KMS-11 (cell line): ENCODE measurements around the gene KCTD19.

Experiments
- H2AFZ ChIP-seq: fragments of 200-600 bp; sonication (generic); 2 replicates; pipeline ENCODE4 v1.6.1; 2016; ENCODE audit warnings: antibody characterized with exemption, mixed run types, low read depth
- H3K27ac ChIP-seq: fragments of 200-600 bp; sonication (generic); 2 replicates; pipeline ENCODE4 v1.6.1; 2016; ENCODE audit warnings: mild to moderate bottlenecking, mixed run types
- H3K27me3 ChIP-seq: fragments of 200-600 bp; sonication (generic); 2 replicates; pipeline ENCODE4 v1.6.1; 2017; ENCODE audit warnings: mild to moderate bottlenecking, low read depth, mixed run types, moderate library complexity; ENCODE audit not compliant: insufficient read depth
- H3K36me3 ChIP-seq: fragments of 200-600 bp; sonication (generic); 2 replicates; pipeline ENCODE4 v1.6.1; 2017; ENCODE audit warnings: mild to moderate bottlenecking, mixed run types; ENCODE audit not compliant: insufficient read depth
- H3K4me1 ChIP-seq: fragments of 200-600 bp; sonication (generic); 2 replicates; pipeline ENCODE4 v1.6.1; 2016; ENCODE audit warnings: mild to moderate bottlenecking, low read depth, mixed run types; ENCODE audit not compliant: poor library complexity, severe bottlenecking
- H3K4me2 ChIP-seq: fragments of 200-600 bp; sonication (generic); 2 replicates; pipeline ENCODE4 v1.7.0; 2016; ENCODE audit warnings: mild to moderate bottlenecking, mixed run types
- H3K4me3 ChIP-seq: fragments of 200-600 bp; sonication (generic); IDR thresholded peaks from 2 replicates; pipeline ENCODE4 v1.6.1; 2017; ENCODE audit warnings: low read depth, low read length, mixed read lengths; ENCODE audit not compliant: insufficient read depth
- H3K79me2 ChIP-seq: fragments of 200-600 bp; sonication (generic); 2 replicates; pipeline ENCODE4 v1.6.1; 2016; ENCODE audit warnings: low read depth, mixed run types; ENCODE audit not compliant: insufficient read depth
- H3K9ac ChIP-seq: fragments of 200-600 bp; sonication (generic); 2 replicates; pipeline ENCODE4 v1.6.1; 2016; ENCODE audit warnings: mild to moderate bottlenecking, mixed run types
- H4K20me1 ChIP-seq: fragments of 200-600 bp; sonication (generic); 2 replicates; pipeline ENCODE4 v1.6.1; 2016; ENCODE audit warnings: mild to moderate bottlenecking, mixed run types; ENCODE audit not compliant: insufficient read depth
- CTCF ChIP-seq: fragments of 200-600 bp; sonication (generic); conservative IDR thresholded peaks from 2 replicates; pipeline ENCODE4 v1.6.1; 2017; ENCODE audit warnings: low read depth, mild to moderate bottlenecking, antibody characterized with exemption, low read length, moderate library complexity, mixed read lengths

KCTD19 gene

DNA sequence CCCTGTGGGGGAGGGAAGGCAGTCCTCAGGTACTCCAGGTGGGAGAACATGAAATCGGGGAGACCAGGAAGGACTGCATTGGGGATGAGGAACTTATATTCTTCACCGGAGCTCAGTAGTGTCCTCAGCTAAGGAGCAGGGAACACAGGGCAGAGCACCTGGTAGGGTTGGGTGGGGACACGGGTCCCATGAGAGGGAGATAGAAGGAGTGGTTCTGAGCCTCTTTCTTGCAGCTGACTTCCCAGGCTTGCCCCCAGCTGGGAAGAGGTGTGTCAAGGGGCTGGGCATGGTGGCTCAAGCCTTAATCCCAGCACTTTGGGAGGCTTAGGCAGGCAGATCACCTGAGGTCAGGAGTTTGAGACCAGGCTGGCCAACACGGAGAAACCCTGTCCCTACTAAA, 81.4 kb downstream of the KCTD19 start:
- no peak overlapping the region for H3K27ac ChIP-seq
- no peaks in the 10 kb centered on the region for H3K36me3 ChIP-seq
- no peaks in the 10 kb centered on the region for H4K20me1 ChIP-seq
- no peak overlapping the region for H3K4me3 ChIP-seq
- no peaks in the 10 kb centered on the region for H3K79me2 ChIP-seq
- H3K4me2 ChIP-seq, result peak overlapping the region; percentile 100
- peaks cover 40% of the 10 kb centered on the region for H3K4me1 ChIP-seq
- H3K27me3 ChIP-seq, result peaks cover 22% of the 10 kb centered on the region
- H2AFZ ChIP-seq, result no peak overlapping the region; the same call in 1 of the 2 replicates
- TF ChIP-seq CTCF, result no peak
- H3K9ac ChIP-seq, result no peak overlapping the region

DNA sequence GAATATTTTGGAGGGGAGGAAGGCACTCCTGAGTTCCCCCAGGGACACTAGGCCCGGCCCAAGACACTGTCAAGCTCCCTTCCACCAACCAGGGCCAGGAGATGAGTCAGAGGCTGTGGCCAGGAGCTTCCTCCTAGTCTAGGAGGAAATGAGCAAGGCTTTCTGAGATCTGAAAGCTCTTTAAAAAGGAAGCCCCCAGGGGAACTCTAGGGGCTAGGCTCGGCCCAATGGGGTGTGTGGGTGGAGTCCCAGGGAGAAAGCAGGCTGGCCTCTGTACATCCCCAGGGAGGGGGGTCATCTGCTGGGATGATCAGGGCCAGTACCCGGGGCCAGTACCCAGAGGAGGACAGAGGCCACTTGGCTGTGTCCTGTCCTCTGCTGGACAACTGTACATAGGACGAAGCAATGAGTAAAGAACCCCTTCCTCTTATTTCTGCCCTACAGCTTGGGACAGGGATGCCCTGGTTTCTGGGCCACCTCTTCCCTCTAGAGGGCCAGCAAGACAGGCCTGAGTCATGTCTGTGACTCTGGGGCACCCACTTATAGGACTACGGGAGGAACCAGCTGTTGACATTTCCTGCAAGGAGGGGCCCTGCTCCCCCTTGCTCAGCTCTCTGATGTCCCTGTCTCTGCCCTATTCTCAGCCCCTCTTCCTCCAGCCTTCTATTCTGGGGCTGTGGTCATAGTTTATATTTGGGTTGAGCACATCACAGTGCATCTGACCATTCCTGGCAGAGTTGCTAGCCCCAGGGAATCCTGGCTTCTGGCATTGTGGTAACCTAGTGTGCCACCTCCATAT, 82.0 kb downstream of the KCTD19 start:
- TF ChIP-seq CTCF, result no peak
- no peaks in the 10 kb centered on the region for H3K36me3 ChIP-seq
- no peaks in the 10 kb centered on the region for H4K20me1 ChIP-seq
- H2AFZ ChIP-seq, result no peak overlapping the region
- H3K4me1 ChIP-seq, result peaks cover 40% of the 10 kb centered on the region
- no peak overlapping the region for H3K4me3 ChIP-seq
- peak overlapping the region; percentile 100; the same call in 1 of the 2 replicates for H3K4me2 ChIP-seq
- peaks cover 16% of the 10 kb centered on the region for H3K27me3 ChIP-seq
- no peak overlapping the region for H3K9ac ChIP-seq
- no peak overlapping the region for H3K27ac ChIP-seq
- no peaks in the 10 kb centered on the region for H3K79me2 ChIP-seq

DNA sequence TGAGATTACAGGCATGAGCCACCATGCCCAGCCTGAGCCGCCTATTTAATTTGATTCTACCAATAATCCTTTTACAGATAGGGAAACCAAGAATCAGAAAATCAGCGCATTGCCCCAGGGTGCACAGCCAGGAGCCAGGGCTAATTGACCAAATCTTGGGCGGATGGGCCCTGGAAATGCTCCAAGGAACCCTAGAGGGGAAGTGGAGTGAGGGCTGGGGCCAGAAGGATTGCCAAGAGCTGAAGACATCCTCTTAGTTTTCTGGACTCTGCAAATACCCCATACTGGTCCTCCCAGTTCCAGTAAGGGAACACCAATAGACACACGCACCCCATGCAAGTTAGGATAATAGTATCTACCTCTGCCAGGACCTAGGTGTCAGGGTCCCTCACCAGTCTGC, 83.1 kb downstream of the KCTD19 start:
- peaks cover 40% of the 10 kb centered on the region for H3K4me1 ChIP-seq
- no peak overlapping the region for H3K4me2 ChIP-seq
- H3K27me3 ChIP-seq, result peaks cover 5% of the 10 kb centered on the region
- no peak overlapping the region for H3K27ac ChIP-seq
- no peak overlapping the region for H3K4me3 ChIP-seq
- no peak overlapping the region for H3K9ac ChIP-seq
- no peaks in the 10 kb centered on the region for H3K79me2 ChIP-seq
- H2AFZ ChIP-seq, result no peak overlapping the region
- no peaks in the 10 kb centered on the region for H3K36me3 ChIP-seq
- H4K20me1 ChIP-seq, result no peaks in the 10 kb centered on the region
- no peak for TF ChIP-seq CTCF

GRCh38 chr16:67242138-67242730, 84.3 kb downstream of the KCTD19 start:
- Histone ChIP-seq H2AFZ (no peak overlapping the region), H3K36me3 (no peaks in the 10 kb centered on the region), H3K9ac (no peak overlapping the region), H3K27me3 (no peaks in the 10 kb centered on the region), H3K27ac (no peak overlapping the region), H3K4me2 (no peak overlapping the region), H3K4me1 (peaks cover 32% of the 10 kb centered on the region), H3K4me3 (no peak overlapping the region), H3K79me2 (no peaks in the 10 kb centered on the region), H4K20me1 (no peaks in the 10 kb centered on the region)
- no peak for TF ChIP-seq CTCF
